ENCODE results near the gene MRPS25. TPM values are rescaled to one million over a fixed set of nuclear protein-coding genes. Genes with fewer than 3 reads are reported as not detected.

The MRPS25 gene
- total and polyA plus RNA-seq, 2 donors from 2014 or later, result 57.2 to 89.2 TPM

GRCh38 chr3:15086263-15086662, 21.1 kb upstream of the MRPS25 start:
- TF ChIP-seq, protein P1, sequence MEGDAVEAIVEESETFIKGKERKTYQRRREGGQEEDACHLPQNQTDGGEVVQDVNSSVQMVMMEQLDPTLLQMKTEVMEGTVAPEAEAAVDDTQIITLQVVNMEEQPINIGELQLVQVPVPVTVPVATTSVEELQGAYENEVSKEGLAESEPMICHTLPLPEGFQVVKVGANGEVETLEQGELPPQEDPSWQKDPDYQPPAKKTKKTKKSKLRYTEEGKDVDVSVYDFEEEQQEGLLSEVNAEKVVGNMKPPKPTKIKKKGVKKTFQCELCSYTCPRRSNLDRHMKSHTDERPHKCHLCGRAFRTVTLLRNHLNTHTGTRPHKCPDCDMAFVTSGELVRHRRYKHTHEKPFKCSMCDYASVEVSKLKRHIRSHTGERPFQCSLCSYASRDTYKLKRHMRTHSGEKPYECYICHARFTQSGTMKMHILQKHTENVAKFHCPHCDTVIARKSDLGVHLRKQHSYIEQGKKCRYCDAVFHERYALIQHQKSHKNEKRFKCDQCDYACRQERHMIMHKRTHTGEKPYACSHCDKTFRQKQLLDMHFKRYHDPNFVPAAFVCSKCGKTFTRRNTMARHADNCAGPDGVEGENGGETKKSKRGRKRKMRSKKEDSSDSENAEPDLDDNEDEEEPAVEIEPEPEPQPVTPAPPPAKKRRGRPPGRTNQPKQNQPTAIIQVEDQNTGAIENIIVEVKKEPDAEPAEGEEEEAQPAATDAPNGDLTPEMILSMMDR (IDR thresholded peaks at IDR 0.05; ENCODE audit: borderline replicate concordance, extremely low read depth, insufficient read depth), result no peak
- FAIRE-seq (no peak), DNase-seq (no peak)
- Histone ChIP-seq H3K4me3 (ENCODE audit: low read length in 3 of 3) (no peak overlapping the region), H3K4me1 (ENCODE audit: control insufficient read depth in 2 of 3, insufficient read depth in 2 of 3, low read depth in 1 of 3, low read length in 3 of 3) (no peaks in the 10 kb centered on the region), H3K27me3 (ENCODE audit: control insufficient read depth, insufficient read depth, low read length) (no peaks in the 10 kb centered on the region), H3K36me3 (ENCODE audit: control insufficient read depth in 2 of 3, insufficient read depth in 3 of 3, low read length in 3 of 3) (peaks cover 10 to 60% (median 37%) of the 10 kb centered on the region in 3 donors), H3K9ac (ENCODE audit: low read length in 3 of 3) (no peak overlapping the region), H3K9me3 (ENCODE audit: control insufficient read depth in 2 of 3, insufficient read depth in 1 of 3, low read length in 3 of 3) (no peaks in the 10 kb centered on the region), H3K27ac (ENCODE audit: low read depth in 2 of 2, low read length in 2 of 2) (no peak overlapping the region)
- intact Hi-C loops (cut with DNase I), result no loop called here

- Histone ChIP-seq H3K36me3 (ENCODE audit: control insufficient read depth in 2 of 3, insufficient read depth in 3 of 3, low read length in 3 of 3) (peaks cover 9 to 68% (median 44%) of the 10 kb centered on the region in 3 donors), H3K4me1 (ENCODE audit: control insufficient read depth in 2 of 3, insufficient read depth in 2 of 3, low read depth in 1 of 3, low read length in 3 of 3) (no peaks in the 10 kb centered on the region), H3K27ac (ENCODE audit: low read depth in 2 of 2, low read length in 2 of 2) (no peak overlapping the region), H3K9me3 (ENCODE audit: control insufficient read depth in 2 of 3, insufficient read depth in 1 of 3, low read length in 3 of 3) (no peaks in the 10 kb centered on the region), H3K27me3 (ENCODE audit: control insufficient read depth, insufficient read depth, low read length) (no peaks in the 10 kb centered on the region), H3K9ac (ENCODE audit: low read length in 3 of 3) (no peak overlapping the region), H3K4me3 (ENCODE audit: low read length in 3 of 3) (no peak overlapping the region)
- no peak for DNase-seq
- intact Hi-C loops (cut with DNase I), result no loop called here
- TF ChIP-seq, protein P1 (IDR thresholded peaks at IDR 0.05; ENCODE audit: borderline replicate concordance, extremely low read depth, insufficient read depth), result no peak
- no peak for FAIRE-seq
Observed at GRCh38 chr3:15083252-15083651, 18.1 kb upstream of the MRPS25 start.

DNA sequence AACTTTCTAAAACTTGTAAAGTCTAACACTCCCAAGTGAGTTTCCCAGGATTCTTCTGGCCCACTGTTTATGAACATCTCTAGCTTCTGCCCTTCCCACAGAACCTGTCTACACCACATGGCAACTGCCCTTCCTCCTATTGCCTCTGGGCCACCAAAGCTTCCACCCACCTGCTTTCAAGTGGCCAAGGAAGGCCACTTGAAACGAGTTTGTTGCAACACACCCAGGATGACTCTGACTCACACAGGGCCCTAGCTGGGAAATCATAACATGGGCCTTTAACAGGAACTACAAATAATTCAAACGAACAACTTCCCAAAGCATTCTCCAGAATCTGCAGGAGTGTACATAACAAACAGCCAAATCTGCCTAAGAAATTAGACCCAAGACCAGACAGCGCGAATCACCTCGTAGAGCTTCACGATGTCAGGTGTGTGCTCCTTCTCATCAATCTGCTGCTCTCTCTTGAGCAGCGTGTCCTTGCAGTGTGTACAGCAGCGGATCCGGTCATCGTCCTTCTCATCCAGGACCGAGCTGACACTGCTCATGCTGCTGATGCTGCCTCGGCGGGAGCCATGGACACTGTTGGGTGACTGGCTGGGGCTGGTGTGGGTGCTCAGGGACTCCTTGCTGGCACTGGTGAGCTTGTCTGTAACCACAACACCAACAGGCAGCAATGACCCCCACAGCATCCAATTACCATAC, 17.0 kb upstream of the MRPS25 start:
- Histone ChIP-seq H3K27ac (ENCODE audit: low read depth in 2 of 2, low read length in 2 of 2) (no peak overlapping the region), H3K9me3 (ENCODE audit: control insufficient read depth in 2 of 3, insufficient read depth in 1 of 3, low read length in 3 of 3) (no peaks in the 10 kb centered on the region), H3K4me3 (ENCODE audit: low read length in 3 of 3) (no peak overlapping the region), H3K36me3 (ENCODE audit: control insufficient read depth in 2 of 3, insufficient read depth in 3 of 3, low read length in 3 of 3) (peaks cover 15 to 79% (median 52%) of the 10 kb centered on the region in 3 donors), H3K9ac (ENCODE audit: low read length in 3 of 3) (no peak overlapping the region), H3K27me3 (ENCODE audit: control insufficient read depth, insufficient read depth, low read length) (no peaks in the 10 kb centered on the region), H3K4me1 (ENCODE audit: control insufficient read depth in 2 of 3, insufficient read depth in 2 of 3, low read depth in 1 of 3, low read length in 3 of 3) (no peaks in the 10 kb centered on the region)
- TF ChIP-seq, protein P1 (IDR thresholded peaks at IDR 0.05; ENCODE audit: borderline replicate concordance, extremely low read depth, insufficient read depth), result no peak
- intact Hi-C loops (cut with DNase I), result no loop called here
- DNase-seq (no peak), FAIRE-seq (no peak)

Measured in kidney (tissue), 14 donors.